CD4-positive, alpha-beta T cell (primary cell): Measurements from ENCODE around the gene XK. TPM values are rescaled to one million over a fixed set of nuclear protein-coding genes. Genes with fewer than 3 reads are reported as not detected.

Experiments
- ATAC-seq: fragments of 200-7000 bp; cut with Tn5 transposase; one replicate; pipeline ENCODE4 v1.10.0; 2022; ENCODE audit warnings: mild to moderate bottlenecking; ENCODE audit not compliant: poor library complexity
- CTCF ChIA-PET: fragments of 350-600 bp; sonication (Branson Sonifier 250); formaldehyde crosslinking; loops from one replicate; lab custom pipeline; 2021; ENCODE audit warnings: antibody characterized with exemption, inconsistent platforms; lab: Charles Lee
- POLR2A ChIA-PET: fragments of 350-600 bp; sonication (Branson Sonifier 250); formaldehyde crosslinking; loops from one replicate; lab custom pipeline; 2021; ENCODE audit warnings: antibody characterized with exemption, inconsistent platforms; lab: Charles Lee
- DNase-seq, 14 experiments: peaks; one replicate each; pipeline ENCODE4 v3.0.0-alpha.2; 2013 to 2020; ENCODE audit warnings: mixed read lengths in 2 of 14
- H3K27ac ChIP-seq, 2 donors: one replicate each; pipeline versions ENCODE4 v1.5.1 to v1.7.0; 2013; ENCODE audit warnings: low read length in 2 of 2, low read depth in 1 of 2, mild to moderate bottlenecking in 1 of 2
- H3K27me3 ChIP-seq, 2 experiments: 1 replicate in 1 of 2; 2 replicates in 1 of 2; pipeline versions ENCODE4 v1.6.1 to v1.7.0; 2013; ENCODE audit warnings: low read length in 2 of 2, control low read depth in 1 of 2, mild to moderate bottlenecking in 1 of 2, moderate library complexity in 1 of 2; ENCODE audit not compliant: insufficient read depth in 2 of 2, control insufficient read depth in 1 of 2
- H3K36me3 ChIP-seq: one replicate; pipeline ENCODE4 v1.6.1; 2013; ENCODE audit warnings: low read length, control low read depth; ENCODE audit not compliant: insufficient read depth
- H3K4me1 ChIP-seq: one replicate; pipeline ENCODE4 v1.6.1; 2013; ENCODE audit warnings: low read length, control low read depth; ENCODE audit not compliant: insufficient read depth
- H3K4me3 ChIP-seq: one replicate; pipeline ENCODE4 v1.5.1; 2013; ENCODE audit warnings: mild to moderate bottlenecking, low read length, moderate library complexity
- H3K9me3 ChIP-seq, 2 experiments: 1 replicate in 1 of 2; 2 replicates in 1 of 2; pipeline versions ENCODE4 v1.6.1 to v1.7.0; 2013; ENCODE audit warnings: low read length in 2 of 2, mild to moderate bottlenecking in 2 of 2, control low read depth in 1 of 2, moderate library complexity in 1 of 2; ENCODE audit not compliant: control insufficient read depth in 1 of 2, insufficient read depth in 1 of 2
- H3K27ac Mint-ChIP-seq: one replicate; pipeline ENCODE4 v1.8.0; 2020; ENCODE audit warnings: mixed read lengths
- H3K27me3 Mint-ChIP-seq: one replicate; pipeline ENCODE4 v1.8.0; 2021; ENCODE audit warnings: mixed read lengths
- H3K36me3 Mint-ChIP-seq: one replicate; pipeline ENCODE4 v1.8.0; 2021; ENCODE audit warnings: low read depth, mixed read lengths
- H3K4me1 Mint-ChIP-seq: one replicate; pipeline ENCODE4 v1.8.0; 2021; ENCODE audit warnings: low read depth, mixed read lengths
- H3K4me3 Mint-ChIP-seq: one replicate; pipeline ENCODE4 v1.8.0; 2020; ENCODE audit warnings: mild to moderate bottlenecking, mixed read lengths
- H3K9me3 Mint-ChIP-seq: one replicate; pipeline ENCODE4 v1.8.0; 2020; ENCODE audit warnings: mixed read lengths
- CTCF ChIP-seq: fragments of 200-600 bp; IDR thresholded peaks from one replicate; pipeline ENCODE4 v1.8.0; 2022; ENCODE audit warnings: antibody characterized with exemption, mild to moderate bottlenecking
- intact Hi-C, 2 experiments: fragments of 100-400 bp; cut with DNase I in 1 of 2; cut with micrococcal nuclease in 1 of 2; formaldehyde crosslinking; loops; one replicate each; pipeline versions ENCODE4 v1.15.1 to v1.9.0; 2023 to 2025; cut with DNase I, micrococcal nuclease
- total RNA-seq, 174 experiments: library from RNA in 2 of 174; stranded (reverse) in 2 of 174; gene quantifications; one replicate each; pipeline ENCODE4 v1.2.3 and lab custom pipeline; 2021 to 2026

The XK gene
- total RNA-seq, 2 experiments from 2014 or later = 0.05 TPM; not detected in 1

DNA sequence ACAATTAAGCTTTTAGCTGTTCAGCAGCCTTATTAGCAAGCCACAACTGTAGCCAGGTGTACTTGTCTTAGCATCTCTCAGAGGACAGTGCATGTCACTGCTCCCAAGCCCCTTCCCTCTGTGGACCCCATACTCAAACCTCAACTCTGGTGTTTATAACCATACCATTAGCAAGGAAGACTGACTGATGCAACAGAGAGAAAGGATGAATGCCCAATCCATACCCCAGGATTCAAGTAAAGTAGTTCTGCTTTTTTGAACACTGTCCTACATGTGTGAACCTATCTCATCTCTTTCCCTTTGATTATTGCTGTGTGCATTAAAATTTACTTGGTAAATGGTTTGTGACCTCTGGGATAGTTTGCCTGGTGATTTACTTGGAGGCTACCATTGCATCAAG is 71.5 kb downstream of the XK start:
- H3K4me1 ChIP-seq = peaks cover 35% of the 10 kb centered on the region
- DNase-seq = no peak
- Mint-ChIP-seq H3K4me1 (peaks cover 13% of the 10 kb centered on the region), H3K4me3 (no peak overlapping the region), H3K36me3 (no peaks in the 10 kb centered on the region), H3K9me3 (no peaks in the 10 kb centered on the region), H3K27me3 (no peaks in the 10 kb centered on the region), H3K27ac (no peak overlapping the region)
- TF ChIP-seq CTCF = no peak
- no peaks in the 10 kb centered on the region for H3K27me3 ChIP-seq
- no peaks in the 10 kb centered on the region for H3K36me3 ChIP-seq
- ChIA-PET POLR2A (no interaction called here), CTCF (no interaction called here)
- ATAC-seq = no peak
- intact Hi-C loops = no loop called here
- no peaks in the 10 kb centered on the region for H3K9me3 ChIP-seq
- H3K27ac ChIP-seq = no peak overlapping the region
- H3K4me3 ChIP-seq = no peak overlapping the region

- H3K9me3 ChIP-seq = no peaks in the 10 kb centered on the region
- no peaks in the 10 kb centered on the region for H3K27me3 Mint-ChIP-seq
- H3K27ac ChIP-seq = no peak overlapping the region
- ATAC-seq (no peak), DNase-seq (no peak)
- ChIA-PET POLR2A (no interaction called here), CTCF (no interaction called here)
- H3K36me3 Mint-ChIP-seq = no peaks in the 10 kb centered on the region
- H3K4me3 Mint-ChIP-seq = no peak overlapping the region
- H3K27me3 ChIP-seq = no peaks in the 10 kb centered on the region
- intact Hi-C loops = no loop called here
- peaks cover 21% of the 10 kb centered on the region for H3K4me1 Mint-ChIP-seq
- no peaks in the 10 kb centered on the region for H3K36me3 ChIP-seq
- H3K4me3 ChIP-seq = no peak overlapping the region
- TF ChIP-seq CTCF = no peak
- no peak overlapping the region for H3K27ac Mint-ChIP-seq
- H3K9me3 Mint-ChIP-seq = no peaks in the 10 kb centered on the region
- H3K4me1 ChIP-seq = peaks cover 17% of the 10 kb centered on the region
Measured at GRCh38 chrX:37759351-37759750, 73.8 kb downstream of the XK start.

- Histone ChIP-seq H3K9me3 (no peaks in the 10 kb centered on the region), H3K36me3 (no peaks in the 10 kb centered on the region), H3K4me3 (no peak overlapping the region), H3K27me3 (no peaks in the 10 kb centered on the region), H3K4me1 (peaks cover 11% of the 10 kb centered on the region), H3K27ac (no peak overlapping the region)
- no peaks in the 10 kb centered on the region for H3K9me3 Mint-ChIP-seq
- intact Hi-C loops = no loop called here
- ChIA-PET POLR2A (no interaction called here), CTCF (no interaction called here)
- H3K27me3 Mint-ChIP-seq = no peaks in the 10 kb centered on the region
- DNase-seq = no peak
- peaks cover 21% of the 10 kb centered on the region for H3K4me1 Mint-ChIP-seq
- TF ChIP-seq CTCF = no peak
- no peak for ATAC-seq
- no peaks in the 10 kb centered on the region for H3K36me3 Mint-ChIP-seq
- no peak overlapping the region for H3K4me3 Mint-ChIP-seq
- H3K27ac Mint-ChIP-seq = no peak overlapping the region
Measured at GRCh38 chrX:37759878-37760418, 74.4 kb downstream of the XK start.
